ENCODE data around the gene NOL4L.

NOL4L gene

DNA sequence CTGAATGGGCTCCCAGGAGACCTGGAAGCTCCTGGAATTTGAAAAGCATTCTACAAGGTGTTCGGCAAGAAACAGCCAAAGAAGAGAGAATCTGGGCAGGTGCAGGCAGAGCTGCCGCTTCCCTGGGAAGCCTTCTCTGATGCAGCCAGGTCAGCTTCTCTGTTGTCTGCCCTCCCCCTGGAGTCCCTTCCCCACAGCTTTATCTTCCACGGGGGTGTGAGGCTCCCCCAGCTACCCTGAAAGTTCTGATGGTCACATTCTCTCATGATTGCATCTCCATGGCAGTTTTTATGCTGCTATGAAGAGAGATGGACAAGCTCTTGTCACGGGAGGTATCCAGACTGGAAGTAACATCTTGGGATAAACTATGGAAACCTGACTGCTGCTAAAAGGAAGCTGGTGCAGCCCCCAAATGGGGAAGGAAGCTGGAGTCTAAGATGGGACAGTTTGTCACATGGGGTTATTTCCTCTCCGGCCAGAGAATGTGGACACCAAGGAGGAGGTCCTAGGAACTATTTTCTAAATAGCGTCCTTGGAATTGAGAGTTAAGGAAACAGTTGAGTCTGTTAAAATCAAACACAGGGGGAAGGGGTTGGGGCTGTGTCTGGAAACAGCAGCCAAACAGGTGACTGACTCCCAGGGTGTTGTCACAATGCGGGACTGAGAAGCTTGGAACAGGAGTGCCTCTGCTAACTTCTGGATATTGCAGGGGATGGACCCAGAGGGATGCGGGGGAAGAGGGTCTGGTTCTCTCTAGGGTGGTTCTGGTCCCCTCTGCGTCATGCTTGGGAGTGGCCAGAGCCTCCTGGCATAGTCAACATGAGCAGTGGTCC lies 135.9 kb downstream of the NOL4L start:
- in situ Hi-C loops (cut with MboI; ENCODE audit: low sequenced_read_pairs): no loop called here

- in situ Hi-C loops (cut with MboI; ENCODE audit: low sequenced_read_pairs): no loop called here
Observed at GRCh38 chr20:32448306-32449056, 136.7 kb downstream of the NOL4L start.

DNA sequence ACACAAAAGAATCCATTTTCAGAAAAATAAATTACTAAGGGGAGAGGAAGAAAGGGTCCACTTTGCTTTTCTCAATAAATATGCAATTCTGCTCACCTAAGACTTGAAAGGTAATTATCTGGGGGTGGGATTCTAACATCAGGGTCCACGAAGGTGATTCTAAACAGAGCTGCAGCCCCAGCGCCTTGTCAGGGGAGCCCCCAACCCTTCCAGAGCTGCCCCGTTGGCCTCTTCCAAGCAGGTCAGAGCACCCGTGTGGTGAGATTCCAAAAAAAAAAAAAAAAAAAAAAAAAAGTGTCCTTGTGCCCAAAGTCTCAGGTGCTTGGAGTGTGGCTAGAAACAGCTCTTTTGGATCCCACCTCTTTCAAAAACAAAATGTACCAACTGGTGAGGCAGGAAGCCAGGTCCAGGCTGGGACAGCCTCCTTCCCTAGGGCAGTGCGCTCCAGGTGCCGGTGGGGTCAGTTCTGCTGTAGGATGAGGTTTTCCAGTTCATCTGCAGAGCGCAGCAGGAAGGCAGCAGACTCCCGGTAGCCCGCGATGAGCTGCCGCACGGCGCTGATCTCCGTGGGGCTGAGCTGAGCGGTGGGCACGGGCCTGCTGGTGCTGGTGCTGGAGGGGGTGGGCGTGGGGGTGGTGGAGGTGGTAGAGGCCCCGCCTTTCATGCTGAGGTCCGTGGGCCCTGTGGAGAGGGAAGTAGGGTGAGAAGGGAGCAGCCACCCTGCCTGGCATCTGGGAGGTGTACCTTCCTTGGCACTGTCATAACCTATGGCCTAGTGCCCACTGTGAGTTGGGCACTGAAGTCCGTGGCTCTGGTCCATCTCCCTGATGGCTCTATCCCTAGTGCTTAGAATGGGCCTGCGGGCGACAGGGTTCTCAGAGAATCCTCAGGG lies 137.8 kb downstream of the NOL4L start:
- in situ Hi-C loops (cut with MboI; ENCODE audit: low sequenced_read_pairs): no loop called here

- in situ Hi-C loops (cut with MboI; ENCODE audit: low sequenced_read_pairs): no loop called here
Observed at GRCh38 chr20:32446301-32447100, 138.6 kb downstream of the NOL4L start.

DNA sequence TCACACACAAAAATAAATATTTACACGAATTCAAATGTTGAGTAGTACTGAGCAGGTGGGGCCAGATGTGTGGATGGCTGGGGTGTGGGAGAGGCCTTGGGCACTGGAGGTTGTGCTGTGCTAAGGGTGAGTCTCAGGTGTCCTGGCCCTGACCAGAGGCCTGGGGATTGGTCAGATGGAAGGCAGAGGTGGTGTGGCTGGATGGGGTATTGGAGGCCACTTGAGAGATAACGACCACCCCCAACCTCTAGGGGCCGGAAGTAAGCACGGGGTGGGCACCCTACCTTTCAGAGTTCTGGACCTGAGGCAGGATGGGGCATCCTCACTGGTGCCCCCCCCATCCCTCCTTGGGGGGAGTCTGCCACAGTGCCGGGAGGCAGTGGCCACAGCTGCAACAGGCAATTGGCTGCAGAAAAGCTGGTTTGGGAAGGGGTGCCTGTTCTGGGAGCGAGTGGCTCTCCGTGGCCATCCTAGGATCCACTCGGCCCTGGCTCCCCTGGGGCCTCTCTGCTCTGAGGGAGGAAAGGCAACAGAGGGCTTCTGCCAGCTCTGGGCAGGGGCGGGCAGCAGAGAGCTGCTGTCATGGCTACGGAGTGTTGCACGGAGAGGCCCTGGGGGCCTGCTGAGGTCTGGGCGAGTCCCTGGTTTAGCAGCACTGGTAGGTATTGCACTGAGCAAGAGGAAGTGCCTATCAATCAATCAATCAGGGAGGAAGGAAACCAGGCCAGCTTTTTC lies 139.4 kb downstream of the NOL4L start:
- in situ Hi-C loops (cut with MboI; ENCODE audit: low sequenced_read_pairs): no loop called here

- in situ Hi-C loops (cut with MboI; ENCODE audit: low sequenced_read_pairs): no loop called here
Observed at GRCh38 chr20:32444474-32445220, 140.5 kb downstream of the NOL4L start.

DNA sequence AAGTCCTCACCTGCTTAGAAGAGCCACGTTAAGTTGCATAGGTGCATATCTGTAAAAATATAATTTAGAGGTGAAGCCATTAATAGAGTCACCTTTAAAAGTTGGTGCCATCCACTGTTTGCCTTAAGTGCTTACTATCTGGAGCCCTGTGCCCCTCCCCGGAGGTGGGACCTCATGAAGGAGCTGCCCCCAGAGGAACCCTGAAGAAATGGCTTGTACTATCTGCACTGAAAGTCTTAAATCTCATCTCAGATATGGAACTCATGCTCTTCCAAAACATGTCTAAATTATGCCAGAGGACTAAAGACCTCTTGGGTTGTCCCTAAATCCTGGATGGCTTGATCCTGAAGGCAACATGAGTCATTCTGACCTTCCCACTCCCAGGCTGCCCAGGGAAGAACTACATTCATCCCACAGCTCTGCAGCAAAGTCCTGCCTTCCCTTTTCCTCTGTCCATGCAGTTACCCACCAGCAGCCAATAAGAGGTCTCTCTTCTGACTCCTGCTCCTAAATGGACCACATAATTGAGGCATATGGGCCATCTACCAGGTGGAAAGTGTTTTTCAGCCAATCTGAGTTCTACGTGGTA lies 141.7 kb downstream of the NOL4L start:
- in situ Hi-C loops (cut with MboI; ENCODE audit: low sequenced_read_pairs): no loop called here

DNA sequence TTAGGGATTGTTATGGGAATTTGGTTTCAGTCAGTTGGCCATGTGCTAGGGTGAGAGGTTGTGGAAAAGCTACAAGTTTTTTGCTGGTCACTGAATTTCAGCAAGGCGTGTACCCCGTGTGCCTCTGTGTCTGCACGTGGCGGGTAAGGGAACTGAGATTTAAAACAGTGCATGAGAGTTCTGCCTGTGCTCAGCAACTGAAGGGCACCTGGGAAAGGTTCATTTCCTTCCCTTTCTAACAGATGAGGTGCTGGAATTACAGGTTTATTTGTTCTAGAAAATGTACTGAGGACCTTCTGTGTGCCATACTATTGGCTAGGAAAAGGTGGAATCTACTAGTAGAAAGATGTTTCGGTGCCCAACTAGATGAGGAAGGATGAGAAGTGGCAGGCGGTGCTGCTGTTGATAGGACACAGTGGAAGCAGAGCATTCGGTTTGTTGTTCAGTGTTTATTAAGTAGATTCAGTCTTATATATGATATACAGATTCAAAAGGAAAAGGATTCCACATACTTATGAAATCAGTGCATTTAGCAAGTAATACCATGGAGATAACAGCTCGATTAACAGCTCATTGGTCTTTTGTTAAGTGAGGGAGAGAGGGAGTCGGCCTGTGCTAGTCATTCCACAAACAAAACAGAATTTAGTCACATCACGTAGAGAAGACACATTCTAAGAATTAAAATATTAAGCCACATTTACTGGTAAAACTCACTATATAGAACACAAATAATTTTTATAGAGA lies 142.3 kb downstream of the NOL4L start:
- in situ Hi-C loops (cut with MboI; ENCODE audit: low sequenced_read_pairs): no loop called here

DNA sequence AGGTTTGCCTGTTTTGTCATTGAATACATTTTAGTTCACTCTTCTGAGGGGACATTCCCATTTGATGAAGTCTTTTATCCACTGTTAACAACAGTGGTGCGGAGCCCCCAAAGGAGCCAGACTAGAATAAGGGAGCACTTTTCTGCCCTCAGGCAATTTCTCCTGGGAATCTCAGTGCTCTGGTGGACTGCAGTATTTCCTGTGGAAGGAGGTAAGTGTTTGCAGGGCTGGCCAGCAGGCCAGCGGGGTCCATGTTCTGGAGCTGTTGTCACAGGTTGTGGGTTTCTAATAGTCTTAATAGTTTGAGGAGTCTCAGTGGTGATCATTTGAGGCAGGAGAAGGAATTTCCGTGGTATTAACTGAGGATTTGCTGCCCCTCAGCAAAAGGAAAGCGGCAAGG lies 143.5 kb downstream of the NOL4L start:
- in situ Hi-C loops (cut with MboI; ENCODE audit: low sequenced_read_pairs): no loop called here

DNA sequence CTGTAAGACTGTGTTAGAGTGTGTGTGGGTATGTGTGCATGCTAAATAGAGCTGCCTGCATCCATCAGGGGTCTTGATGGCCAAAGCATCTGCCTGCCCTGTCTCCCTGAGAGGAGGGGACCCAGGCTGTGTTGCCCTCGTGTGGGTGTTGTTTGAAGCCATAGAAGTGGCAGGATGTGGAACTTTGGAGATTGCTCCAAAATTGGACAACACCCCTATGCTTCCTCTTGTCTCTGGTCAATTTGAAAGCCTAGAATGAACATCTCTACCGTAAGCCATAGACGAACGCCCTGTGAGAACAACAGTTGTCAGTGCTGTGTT lies 144.4 kb downstream of the NOL4L start:
- in situ Hi-C loops (cut with MboI; ENCODE audit: low sequenced_read_pairs): no loop called here

- in situ Hi-C loops (cut with MboI; ENCODE audit: low sequenced_read_pairs): no loop called here
Observed at GRCh38 chr20:32440069-32440757, 144.9 kb downstream of the NOL4L start.

DNA sequence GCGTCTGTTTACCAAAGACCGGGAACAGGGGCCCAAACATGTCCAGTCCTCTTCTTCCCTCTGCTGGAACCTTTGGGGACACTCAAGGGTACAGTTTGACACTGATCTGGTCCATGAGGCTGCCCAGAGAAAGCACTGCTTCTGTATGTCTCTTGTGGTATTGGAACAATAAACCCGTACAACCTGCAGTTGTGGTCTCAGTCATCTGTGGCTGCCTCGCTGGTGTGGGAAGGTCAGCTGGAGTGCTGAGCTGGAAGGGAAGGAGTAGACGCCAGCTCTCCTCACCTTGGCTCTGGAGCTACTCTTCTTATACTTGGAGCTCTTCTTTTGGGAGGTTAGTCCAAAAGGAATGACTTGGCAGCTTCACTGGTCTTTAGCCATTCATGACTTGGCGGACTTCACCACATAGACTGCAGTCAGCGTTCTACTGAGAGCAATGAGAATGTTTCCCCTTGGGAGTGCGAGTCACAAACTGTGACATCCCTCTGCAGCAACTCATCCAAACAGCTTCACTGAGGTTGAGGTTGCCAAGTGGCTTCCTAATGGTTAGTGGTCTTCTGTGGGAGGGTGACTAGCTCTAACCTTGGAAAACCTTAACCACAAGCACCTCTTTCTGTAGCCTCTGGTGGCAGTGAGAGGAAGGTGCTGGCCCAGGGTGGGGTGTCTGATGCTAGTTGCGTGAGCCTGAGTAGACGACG lies 145.9 kb downstream of the NOL4L start:
- in situ Hi-C loops (cut with MboI; ENCODE audit: low sequenced_read_pairs): no loop called here

GRCh38 chr20:32438331-32438858 lies 146.7 kb downstream of the NOL4L start:
- in situ Hi-C loops (cut with MboI; ENCODE audit: low sequenced_read_pairs): no loop called here

DNA sequence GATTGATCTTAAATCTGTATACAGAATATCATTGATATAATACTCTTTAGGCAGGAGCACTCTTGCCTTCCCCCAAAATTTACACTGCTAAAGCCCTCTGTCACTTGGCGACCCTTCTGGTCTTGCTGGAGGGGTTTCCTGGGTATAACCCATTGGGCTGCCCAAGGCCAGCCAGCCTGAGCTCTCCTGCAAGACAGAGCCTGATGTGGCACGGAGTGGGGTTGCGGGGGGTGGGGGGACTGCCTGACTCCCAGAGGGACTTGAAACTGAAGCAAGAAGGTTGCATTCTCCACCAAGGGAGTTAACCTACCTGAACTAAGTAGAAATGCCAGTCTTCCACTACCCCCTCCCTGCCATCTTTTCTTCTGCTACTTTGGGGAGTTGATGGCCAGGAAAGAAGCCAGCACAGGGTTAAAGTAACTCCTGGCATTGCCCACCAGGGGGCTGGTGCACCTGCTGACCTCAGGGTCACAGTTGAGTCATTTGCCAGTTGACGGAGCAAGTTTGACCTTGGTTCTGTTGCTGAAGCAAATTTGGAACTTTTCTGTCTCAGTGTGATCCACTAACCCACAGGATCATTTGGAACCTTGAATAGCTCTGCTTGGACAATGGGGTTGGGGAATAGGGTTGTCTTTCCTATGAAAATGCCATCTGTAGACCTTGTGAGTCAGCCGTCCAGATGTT lies 147.6 kb downstream of the NOL4L start:
- in situ Hi-C loops (cut with MboI; ENCODE audit: low sequenced_read_pairs): no loop called here

DNA sequence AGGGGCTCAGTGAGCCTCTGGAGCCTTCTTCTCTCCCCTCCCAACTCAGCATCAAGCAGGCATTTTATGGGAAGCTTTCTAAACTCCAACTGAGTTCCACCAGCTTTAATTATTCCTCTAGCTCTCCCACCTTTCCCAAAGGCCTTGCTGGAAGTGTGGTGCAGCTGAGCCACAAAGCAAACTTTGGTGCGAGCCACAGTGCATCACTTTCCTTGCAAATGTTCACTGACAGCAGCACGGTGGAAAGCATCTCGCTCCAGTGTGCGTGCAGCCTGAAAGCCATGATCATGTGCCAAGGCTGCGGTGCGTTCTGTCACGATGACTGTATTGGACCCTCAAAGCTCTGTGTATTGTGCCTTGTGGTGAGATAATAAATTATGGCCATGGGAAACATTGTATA lies 148.2 kb downstream of the NOL4L start:
- in situ Hi-C loops (cut with MboI; ENCODE audit: low sequenced_read_pairs): no loop called here

Data from HL-60/S4 (cell line).